NCI-H748 (cell line): ENCODE data around the gene COX6A1.
"Not testable (repeated sequence)": the region's sequence is repeated elsewhere in the genome, so short reads cannot be mapped to it uniquely, and the experiment has no call there.

Experiments used
- DNase-seq: peaks from one replicate; lab custom pipeline; 2025; ENCODE audit not compliant: unreplicated experiment; lab: John Stamatoyannopoulos, UW

Gene COX6A1

GRCh38 chr12:120466560-120467315 is 28.8 kb downstream of the COX6A1 start:
- DNase-seq = peak; percentile 39

- DNase-seq = no peak
These were observed 29.5 kb downstream of the COX6A1 start for GRCh38 chr12:120467439-120467838.

GRCh38 chr12:120468325-120468820 is 30.5 kb downstream of the COX6A1 start:
- DNase-seq = peak; percentile 41

- DNase-seq = peak; percentile 47
These were observed 31.0 kb downstream of the COX6A1 start for GRCh38 chr12:120468821-120469449.

GRCh38 chr12:120469450-120470149 is 31.7 kb downstream of the COX6A1 start, which contains the start of gene SRSF9:
TSS of gene SRSF9 (minus strand) at chr12:120469748. CDS start at chr12:120469609, 139 bp downstream.
- peak; percentile 97 for DNase-seq

- DNase-seq = peak; percentile 53
These were observed 32.4 kb downstream of the COX6A1 start for GRCh38 chr12:120470150-120470784.

- DNase-seq = no peak
These were observed 34.6 kb downstream of the COX6A1 start for GRCh38 chr12:120472521-120472920.

- no peak for DNase-seq
These were observed 36.1 kb downstream of the COX6A1 start for GRCh38 chr12:120473807-120474615.

GRCh38 chr12:120474616-120474960 is 36.7 kb downstream of the COX6A1 start:
- DNase-seq = peak; percentile 29

GRCh38 chr12:120475643-120476042 is 37.7 kb downstream of the COX6A1 start:
- no peak for DNase-seq

- no peak for DNase-seq
These were observed 41.5 kb downstream of the COX6A1 start for GRCh38 chr12:120479458-120479857.

GRCh38 chr12:120480211-120480610 is 42.3 kb downstream of the COX6A1 start:
- no peak for DNase-seq

GRCh38 chr12:120481022-120481767 is 43.3 kb downstream of the COX6A1 start:
- DNase-seq = no peak

- DNase-seq = no peak
These were observed 45.7 kb downstream of the COX6A1 start for GRCh38 chr12:120483621-120484020.

- no peak for DNase-seq
These were observed 48.3 kb downstream of the COX6A1 start for GRCh38 chr12:120485961-120486881.

- DNase-seq = not testable (repeated sequence)
These were observed 49.6 kb downstream of the COX6A1 start for GRCh38 chr12:120487552-120487951.

GRCh38 chr12:120488057-120488640 is 50.2 kb downstream of the COX6A1 start:
- no peak for DNase-seq

- DNase-seq = no peak
These were observed 51.1 kb downstream of the COX6A1 start for GRCh38 chr12:120489018-120489417.
